Forelimb muscle (tissue), 1 donor: ENCODE results near the gene AQP3. TPM values are rescaled to one million over a fixed set of nuclear protein-coding genes. Genes with fewer than 3 reads are reported as not detected.
A peak's percentile ranks its signal among the peaks of the same experiment; 100 is the strongest.
"Not testable (repeated sequence)": the region's sequence is repeated elsewhere in the genome, so short reads cannot be mapped to it uniquely, and the experiment has no call there.

Experiments
- DNase-seq: peaks from one replicate; pipeline ENCODE4 v3.0.0-alpha.2; 2013; ENCODE audit warnings: low read depth
- polyA plus RNA-seq: library from polyadenylated mRNA; unstranded; fragments of 120-200 nt; gene quantifications from one replicate; pipeline ENCODE4 v1.2.1, GENCODE V29; 2013; ENCODE audit not compliant: insufficient read length

Gene AQP3
- polyA plus RNA-seq, result 5.3 TPM

DNA sequence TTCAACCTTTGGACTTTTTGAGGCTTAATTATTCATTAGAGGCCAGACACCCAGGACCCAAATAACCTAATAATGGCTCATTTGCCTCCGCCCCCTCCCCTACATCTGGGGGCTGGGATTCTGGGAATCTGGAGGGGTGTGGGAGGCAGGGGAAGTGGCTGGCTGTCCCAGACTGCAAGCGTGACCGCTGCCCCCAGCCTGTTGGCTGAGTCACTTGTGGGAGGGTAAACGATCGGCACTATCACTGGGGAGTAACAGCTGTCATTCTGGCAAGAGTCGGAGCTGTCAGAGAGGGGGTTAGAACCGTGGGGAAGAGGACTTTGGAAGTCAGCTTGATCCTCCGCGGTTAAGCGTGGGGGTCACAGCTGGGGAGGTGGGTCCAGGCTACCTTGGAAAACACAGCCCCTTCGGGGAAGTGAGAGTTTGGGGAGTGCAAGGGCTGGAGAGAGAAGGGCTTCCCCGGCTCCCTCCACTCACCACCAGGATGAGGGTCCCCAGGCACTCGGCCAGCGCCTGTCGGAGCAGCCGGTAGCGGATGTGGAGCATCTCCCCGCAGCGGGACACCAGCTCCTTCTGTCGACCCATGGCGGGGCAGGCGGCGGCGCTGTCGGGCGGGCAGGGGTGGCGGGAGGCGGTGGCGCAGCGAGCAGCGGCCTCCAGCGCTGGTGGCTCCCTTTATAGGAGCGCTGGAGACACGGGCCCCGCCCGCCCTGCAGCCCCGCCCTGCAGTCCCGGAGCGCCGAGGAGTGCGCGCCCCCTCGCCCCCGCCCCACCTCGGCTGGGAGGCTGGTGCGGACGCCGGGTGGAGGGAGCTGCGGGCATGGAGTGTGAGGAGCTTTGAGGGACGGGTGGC, at the start of gene AQP3:
TSS of gene AQP3 (minus strand) at position 648 of the 853 bp plus-strand sequence. CDS start at position 585, 63 bp downstream.
- DNase-seq, result no peak

DNA sequence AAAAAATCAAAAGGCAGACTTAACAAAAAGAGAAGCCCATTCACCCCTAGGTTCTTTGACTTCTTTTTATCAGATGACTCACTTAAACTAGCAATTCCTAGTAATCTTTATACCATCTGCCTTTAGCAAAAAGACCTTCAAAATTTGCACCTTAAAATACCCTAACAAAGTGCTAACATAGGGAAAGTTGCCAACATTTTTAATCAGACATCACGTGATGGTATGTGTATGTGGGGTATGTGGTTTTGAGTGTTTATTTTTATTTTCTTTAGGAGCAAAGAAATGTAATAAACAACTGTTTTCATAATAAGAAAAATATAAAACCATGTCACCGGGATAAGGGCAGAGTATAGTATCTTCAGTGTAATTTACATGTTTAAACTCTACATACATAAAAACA, 46.4 kb upstream of the AQP3 start:
- not testable (repeated sequence) for DNase-seq

DNA sequence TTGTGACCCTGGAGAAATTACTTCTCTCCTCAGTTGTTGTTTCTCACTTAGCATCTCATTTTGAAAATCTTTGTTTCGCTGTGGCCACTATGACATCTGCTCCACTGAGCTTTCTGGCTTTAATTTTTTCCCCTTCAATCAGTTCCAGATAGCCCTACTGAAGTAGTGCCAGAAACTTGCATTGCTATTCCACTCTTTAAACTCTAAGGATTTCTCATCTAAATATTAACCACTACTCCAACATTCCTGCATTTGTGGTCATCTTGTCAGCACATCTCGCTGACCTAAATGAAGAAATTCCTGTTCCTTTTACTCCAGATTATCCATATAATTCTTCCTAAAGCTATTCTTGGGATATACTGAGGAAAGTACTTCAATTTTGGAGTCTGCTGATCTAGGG, 41.7 kb upstream of the AQP3 start:
- no peak for DNase-seq

DNA sequence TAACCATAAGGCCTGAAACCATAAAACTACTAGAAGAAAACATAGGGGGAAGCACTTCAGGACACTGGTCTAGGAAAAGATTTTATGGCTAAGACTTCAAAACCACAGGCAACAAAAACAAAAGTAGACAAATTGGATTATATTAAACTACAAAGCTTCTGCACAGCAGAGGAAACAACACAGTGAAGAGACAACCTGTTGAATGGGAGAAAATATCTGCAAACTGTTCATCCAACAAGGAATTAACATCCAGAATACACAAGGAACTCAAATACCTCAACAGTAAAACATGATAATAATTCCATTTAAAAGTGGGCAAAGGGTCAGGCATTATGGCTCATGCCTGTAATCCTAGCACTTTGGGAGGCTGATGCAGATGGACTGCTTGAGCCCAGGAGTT, 37.9 kb upstream of the AQP3 start:
- not testable (repeated sequence) for DNase-seq

DNA sequence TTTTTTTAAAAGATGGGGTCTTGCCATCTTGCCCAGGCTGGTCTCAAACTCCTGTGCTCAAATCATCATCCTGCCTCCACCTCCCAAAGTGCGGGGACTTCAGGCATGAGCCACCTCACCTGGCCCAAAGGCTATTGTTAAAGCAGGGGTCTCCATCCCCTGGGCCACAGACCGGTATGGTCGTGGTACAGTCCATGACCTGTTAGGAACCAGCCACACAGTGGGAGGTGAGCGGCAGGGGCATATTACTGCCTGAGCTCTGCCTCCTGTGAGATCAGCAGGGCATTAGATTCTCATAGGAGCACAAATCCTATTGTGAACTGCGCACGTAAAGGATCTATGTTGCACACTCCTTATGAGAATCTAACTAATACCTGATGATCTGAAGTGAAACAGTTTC, 33.6 kb upstream of the AQP3 start:
- no peak for DNase-seq

DNA sequence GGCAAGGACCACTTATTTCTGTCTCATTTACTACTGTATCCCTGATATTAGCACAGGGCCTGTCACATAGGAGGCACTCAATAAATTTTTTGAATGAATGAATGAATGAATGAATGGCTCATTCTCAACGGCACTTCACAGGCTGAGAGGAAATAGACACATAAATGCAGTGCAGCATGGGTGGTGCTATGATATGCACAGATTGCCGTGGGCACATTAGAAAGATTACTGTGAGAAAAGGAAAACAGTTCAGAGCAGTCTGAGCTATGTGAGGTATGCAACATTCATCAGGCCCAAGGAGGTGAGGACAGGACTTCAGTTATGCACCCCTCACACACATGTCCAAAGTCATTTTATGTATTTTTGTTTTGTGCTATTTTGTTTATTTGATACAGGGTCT, 32.7 kb upstream of the AQP3 start:
- no peak for DNase-seq

DNA sequence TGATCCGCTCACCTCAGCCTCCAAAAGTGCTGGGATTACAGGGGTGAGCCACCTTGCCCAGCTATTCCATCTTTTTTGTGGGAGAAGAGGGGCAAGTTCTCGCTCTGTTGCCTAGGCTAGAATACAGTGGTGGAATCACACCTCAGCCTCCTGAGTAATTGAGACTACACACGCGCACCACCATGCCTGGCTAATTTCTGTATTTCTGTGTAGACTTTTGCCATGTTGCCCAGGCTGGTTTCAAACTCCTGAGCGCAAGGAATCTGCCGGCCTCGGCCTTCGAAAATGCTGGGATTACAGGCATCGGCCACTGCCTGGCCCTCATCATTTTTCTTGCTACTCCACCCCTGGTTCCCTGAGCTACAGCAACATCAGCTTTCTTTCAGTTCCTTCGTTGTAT, 29.1 kb upstream of the AQP3 start:
- no peak for DNase-seq

DNA sequence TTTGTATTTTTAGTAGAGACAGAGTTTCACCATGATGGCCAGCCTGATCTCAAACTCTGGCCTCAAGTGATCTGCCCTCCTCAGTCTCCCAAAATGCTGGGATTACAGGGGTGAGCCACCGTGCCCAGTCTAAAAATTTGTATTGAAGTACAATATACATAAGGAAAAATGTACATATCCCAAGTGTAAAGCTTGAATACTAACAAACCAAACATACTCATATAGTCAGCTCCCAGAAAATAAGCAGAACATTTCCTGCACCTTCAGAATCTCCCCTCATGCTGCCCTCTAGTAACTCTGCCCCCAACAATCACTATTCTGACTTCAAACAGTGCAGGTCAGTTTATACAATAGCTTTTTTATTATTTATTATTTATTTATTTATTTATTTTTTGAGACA, 28.0 kb upstream of the AQP3 start:
- DNase-seq, result no peak

DNA sequence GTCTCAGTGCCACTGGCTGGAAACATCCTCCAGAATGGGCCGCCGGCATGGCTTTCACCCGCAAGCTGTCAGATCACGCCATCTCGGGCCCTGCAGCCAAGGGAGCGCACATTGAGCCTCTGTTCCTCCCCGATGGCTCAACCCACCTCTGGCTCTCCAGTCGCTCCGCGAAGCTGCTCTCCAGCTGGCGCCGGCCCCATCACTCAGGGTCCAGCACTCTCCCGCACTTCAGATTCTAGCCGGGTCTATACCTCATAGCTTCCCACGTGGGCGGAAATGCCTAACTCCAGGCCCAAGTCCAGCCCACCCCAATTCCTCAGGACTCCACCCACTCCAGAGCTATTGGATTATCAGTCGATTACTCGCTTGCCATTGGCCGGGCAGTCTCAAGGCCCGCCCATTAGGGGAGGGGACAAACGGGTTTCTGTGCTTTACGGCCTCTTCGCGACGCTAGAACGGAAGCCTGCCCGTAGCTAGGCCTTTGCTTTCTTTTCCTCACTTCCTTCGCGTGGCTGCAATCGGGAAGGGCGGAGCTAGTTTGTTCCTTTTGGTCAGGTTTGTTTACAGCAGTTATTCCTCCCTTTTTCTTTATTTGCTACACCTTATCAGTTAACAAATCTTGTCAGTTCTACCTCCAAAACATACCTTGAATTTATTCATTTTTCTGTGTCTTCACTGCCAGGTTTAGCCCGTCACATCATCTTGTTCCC, 26.4 kb upstream of the AQP3 start, which contains the start of gene NOL6:
TSS of gene NOL6 (minus strand) at position 282 of the 710 bp plus-strand sequence. CDS start at position 200, 82 bp downstream.
- peak; percentile 98 for DNase-seq

DNA sequence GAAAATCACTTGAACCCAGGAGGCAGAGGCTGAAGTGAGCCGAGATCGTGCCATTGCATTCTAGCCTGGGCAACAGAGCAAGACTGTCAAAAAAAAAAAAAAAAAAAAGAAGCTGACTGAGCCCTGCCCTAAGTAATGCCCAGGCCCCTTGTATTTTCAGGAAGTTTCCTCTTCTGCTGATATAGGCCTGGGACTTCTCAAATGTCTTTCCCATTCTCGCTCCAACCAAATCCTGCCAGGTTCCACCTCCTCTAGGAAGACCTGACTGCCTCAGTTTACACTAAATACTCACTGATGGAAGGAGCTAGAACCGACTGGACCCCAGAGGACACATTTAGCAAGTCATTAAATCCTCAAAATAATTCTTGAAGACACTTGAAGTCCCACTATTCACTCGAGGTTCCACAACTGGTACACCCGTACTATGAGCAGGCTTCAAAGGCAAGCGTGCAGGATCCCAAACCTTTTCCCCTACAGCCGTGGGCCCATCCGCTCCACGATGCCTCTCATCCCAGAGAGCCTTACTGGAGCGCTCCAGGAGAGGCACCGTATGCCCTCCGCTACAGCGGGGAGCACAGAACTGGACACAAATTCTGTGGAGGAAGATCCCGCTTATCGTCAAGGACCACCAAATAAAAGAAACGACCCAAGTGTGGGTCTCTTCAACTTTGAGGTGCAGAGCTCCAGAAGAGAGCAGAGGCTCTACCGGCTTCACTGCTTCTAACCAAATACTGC, 25.7 kb upstream of the AQP3 start:
- no peak for DNase-seq

DNA sequence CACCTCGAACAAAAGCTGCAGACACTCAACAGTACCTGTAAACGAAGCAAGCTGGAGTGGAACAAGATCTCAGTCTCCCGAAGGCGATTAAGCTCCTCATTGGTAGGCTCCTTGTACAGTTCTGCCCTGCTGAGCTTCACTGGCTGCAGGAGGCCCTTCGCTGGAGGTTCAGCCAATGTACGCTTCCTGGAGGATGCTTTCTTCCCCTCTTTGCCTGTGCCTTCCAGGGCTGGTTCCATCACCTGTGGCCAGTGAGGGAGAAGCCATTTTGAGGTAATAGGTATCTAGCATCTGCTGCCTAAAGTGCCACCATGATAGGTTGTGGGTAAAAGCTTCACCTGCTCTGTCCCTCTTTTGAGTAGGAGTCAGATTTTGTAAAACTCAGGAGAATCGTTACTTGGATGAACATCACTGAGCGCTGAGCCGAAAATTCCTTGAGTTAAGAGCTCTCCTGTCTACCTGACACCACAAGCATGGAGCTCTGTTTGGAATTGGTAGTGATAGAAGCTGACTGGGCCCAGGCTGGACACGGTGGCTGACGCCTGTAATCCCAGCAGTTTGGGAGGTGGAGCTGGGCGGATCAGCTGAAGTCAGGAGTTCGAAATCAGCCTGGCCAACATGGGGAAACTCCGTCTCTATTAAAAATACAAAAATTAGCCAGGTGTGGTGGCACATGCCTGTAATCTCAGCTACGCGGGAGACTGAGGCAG, 24.9 kb upstream of the AQP3 start:
- DNase-seq, result no peak

DNA sequence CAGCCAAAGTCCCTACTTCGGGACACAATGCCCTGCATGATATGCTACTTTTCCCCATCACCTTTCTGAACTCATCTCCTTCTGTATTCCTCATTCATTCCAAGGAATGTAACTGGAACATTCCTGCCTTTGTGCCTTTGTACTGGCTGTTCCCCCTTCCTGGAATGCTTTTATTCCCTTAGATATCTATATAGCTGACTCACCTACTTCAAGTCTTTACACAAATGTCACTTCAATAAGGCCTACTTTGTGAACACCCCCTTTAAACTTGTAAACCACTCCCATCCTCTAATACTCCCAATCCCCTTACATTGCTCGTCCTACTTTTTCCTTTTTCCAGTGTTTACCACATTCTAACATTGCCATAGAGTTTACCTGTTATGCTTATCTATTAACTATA, 24.0 kb upstream of the AQP3 start:
- no peak for DNase-seq

DNA sequence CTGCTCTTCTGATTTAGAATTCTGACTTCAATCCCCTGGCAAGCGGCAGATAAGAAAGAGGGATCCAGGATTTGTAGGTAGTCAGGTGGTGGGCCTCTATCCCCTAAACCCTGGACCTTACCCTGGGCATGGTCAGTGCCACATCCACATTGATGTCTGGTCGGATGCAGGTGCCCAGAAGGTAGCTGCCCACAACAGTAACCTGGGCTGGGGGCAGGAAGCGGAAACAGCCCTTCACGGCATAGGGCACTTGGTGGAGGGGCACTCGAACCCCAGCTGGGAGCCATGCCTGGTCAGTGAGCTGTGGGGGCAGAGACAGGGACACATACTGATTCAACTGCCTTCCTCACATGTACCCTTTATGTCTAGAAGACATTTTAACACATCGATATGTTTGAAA, 22.5 kb upstream of the AQP3 start:
- DNase-seq, result no peak

DNA sequence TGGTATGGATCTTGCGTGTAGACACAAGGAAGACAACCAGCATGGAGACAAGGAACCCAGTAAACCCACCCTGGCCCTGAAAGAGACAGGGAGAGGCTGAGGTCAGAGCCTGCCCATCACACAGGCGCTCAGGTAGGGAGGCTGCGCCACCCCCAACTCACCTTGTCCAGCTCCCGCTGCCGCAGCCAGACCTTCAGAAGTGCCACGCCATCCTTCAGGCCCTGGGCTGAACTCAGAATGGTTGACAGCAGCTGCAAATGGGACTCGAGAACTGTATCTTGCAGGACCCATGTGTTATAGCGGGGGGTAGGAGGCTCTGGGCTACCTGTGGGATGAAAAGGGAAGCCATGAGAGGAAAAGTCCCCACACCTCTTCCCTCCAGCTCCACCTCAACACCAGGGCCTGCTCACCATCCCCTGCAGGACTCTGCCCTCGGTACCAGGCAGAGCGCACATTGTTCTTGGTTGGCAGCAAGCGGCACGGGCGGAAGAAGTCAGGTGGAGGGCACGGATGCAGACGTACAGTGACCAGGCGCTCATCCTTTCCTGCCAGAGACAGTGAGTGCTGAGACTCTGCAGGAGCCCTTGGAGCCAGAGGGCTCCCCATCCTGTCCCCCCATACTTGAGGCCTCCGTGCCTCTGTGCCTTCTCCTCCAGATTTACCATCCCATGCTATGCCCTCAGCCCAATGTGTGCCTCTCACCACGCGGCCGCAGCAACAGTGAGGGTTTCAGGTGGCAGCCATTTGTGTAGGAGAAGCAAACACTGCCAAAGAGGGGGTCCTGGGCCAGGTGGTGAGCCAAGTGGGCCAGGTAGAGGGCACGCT, 21.6 kb upstream of the AQP3 start:
- DNase-seq, result no peak

DNA sequence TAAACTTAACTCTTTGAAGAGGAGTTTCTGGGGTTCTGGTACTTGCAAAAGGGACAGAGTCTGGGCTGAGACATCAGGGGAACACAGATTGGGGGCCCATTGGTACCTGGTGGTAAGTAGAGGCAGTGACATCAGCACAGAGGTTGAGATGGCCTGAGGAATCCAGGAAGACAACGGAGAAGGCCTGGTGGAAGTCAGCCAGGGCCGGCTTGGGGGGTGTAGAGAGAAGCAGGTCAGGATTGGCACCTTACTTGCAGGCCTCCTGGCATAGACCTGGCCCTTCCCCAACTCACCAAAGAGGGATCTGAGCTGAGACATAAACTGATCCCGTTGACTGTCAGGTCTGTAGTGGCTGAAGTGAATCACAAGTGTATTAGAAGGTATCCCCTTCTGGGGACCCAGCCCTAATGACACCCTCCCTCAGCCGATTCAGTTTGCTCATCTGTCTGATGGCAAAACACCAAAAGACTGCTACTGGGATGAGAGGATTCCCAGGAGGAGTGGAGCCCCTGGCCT, 20.9 kb upstream of the AQP3 start:
- DNase-seq, result no peak

DNA sequence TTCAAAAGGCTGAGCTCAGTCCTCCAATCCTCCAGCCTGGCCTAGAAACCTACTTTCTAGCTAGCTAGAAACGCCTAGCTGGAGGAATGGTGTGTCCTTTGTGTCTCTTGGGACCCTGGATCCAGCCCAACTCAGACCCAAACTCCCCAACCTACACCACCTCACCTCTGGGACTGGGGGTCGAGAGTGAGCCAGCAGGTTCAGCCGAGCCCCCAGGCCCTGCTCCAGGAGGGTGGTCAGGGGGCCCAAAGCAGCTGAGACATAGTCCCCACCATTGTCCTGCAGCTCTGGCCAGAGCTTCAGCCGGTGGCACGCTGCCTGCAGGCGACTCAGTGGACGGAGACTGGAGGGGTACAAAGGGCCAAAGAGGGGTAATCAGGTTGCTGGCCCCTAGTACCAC, 20.1 kb upstream of the AQP3 start:
- DNase-seq, result no peak

DNA sequence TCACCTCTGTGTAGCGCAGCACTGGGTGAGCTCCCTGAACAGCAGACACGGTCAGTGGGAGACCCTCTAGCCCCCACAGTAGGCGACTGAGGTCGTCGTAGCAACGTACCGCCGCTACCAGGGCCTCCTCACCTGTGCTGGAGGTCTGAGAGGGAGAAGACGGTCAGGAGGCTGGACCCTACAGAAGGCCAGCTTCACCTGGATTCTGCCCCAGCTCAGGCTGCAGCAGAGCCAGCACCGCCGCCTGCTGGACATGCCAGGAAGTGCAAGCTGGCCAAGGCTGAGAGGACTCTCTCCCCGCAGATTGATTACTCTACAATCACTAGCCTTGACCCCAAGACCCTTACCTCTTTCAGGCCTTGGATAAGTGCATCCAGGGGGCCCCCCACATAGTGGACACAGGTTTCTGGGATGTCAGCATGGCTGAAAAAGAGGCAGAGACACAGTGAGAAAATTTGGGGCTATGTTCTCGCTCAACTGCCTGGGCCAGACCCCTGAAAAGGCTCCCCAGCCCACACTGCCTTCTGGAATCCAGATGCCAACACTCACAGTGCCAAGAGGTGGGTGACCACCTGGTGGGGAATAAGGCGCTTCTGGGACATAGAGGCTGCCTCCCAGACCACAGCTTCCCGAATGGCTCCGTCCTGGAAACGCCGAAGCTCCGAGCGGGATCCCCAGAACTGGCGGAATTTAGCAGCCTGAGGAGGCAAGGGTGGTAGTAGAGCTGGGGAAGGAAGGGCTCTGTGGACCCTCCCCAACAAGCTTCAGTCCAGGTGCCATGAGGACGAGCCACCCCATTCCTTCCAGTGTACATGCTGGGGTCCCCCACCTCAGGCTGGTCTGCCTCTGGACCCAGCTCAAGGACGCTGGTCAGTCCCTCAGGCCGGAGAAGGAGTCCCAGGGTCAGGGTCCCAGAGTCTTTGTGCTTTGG, 19.4 kb upstream of the AQP3 start:
- DNase-seq, result no peak

DNA sequence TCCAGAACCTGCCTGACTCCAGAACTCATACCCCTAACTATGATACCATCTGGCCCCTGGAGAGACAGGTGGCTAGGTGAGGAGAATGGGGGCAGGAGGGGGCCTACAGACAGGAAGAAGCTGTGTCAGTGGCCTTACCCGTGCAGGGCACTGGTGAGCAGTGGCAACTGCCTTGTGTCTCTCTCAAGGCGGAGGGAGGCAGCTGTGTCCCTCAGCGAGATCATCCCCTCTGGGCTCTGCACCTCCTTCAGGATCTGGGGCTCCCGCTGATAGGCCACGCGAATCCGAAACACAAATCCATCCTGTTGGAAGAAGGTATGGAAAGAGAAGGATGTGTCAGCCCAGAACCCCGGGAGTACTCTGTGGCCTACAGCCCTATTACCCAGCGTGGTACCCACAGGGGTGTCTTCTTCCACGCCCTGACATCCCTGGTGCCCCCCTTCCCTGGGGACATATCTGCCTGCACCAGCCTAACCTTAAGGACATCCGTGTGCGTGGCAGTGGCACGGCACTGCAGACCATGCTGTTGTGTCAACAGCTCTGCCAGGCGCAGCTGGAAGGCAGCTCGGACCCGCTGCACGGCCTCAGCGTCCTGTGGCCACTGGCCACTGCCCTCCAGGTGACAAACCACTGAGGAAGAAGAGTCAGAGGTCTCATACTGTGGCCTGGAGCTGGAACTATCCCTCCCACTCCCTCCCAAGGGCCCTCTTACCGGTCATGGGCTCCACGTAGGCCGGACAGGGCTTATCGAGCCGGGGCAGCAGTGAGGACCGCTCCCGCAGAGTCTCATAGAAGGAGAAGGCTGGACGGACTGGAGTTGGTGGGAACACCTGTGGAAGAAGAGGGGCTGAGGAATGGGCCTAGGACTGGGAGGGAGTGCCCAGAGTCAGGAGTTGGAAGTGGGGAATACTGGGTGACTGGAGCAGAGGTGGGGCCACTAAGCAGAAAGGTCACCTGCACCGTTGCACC, 18.5 kb upstream of the AQP3 start:
- DNase-seq, result no peak
